SK-N-SH treated with all-trans-retinoic acid at 6 μM for 48 hours (cell line): Measurements from ENCODE around the gene COBLL1.

Experiments
- ATAC-seq: fragments of 200-7000 bp; cut with Tn5 transposase; 3 replicates; pipeline ENCODE4 v1.9.1; 2020; ENCODE audit warnings: mild to moderate bottlenecking, moderate library complexity
- ARNTL ChIP-seq: fragments of 450-650 bp; formaldehyde crosslinking; IDR thresholded peaks from 2 replicates; pipeline ENCODE4 v1.5.0; 2020; ENCODE audit warnings: low read depth, mild to moderate bottlenecking, moderate library complexity, borderline replicate concordance
- BACH2 ChIP-seq: fragments of 250-450 bp; sonication (Bioruptor Pico); IDR thresholded peaks from 2 replicates; pipeline ENCODE4 v1.9.0; 2021; ENCODE audit warnings: mild to moderate bottlenecking, borderline replicate concordance
- CREB5 ChIP-seq: fragments of 250-450 bp; sonication (Bioruptor Pico); IDR thresholded peaks from 2 replicates; pipeline ENCODE4 v1.5.1; 2020; ENCODE audit warnings: low read depth, mild to moderate bottlenecking, moderate library complexity
- CSDC2 ChIP-seq: fragments of 250-450 bp; sonication (Bioruptor Pico); IDR thresholded peaks from 2 replicates; pipeline ENCODE4 v1.5.0; 2020; ENCODE audit warnings: mild to moderate bottlenecking, moderate library complexity
- CSRNP3 ChIP-seq: fragments of 250-450 bp; sonication (Bioruptor Pico); IDR thresholded peaks from 2 replicates; pipeline ENCODE4 v1.5.1; 2021; ENCODE audit warnings: mild to moderate bottlenecking, moderate library complexity
- ESRRG ChIP-seq: fragments of 250-450 bp; sonication (Bioruptor Pico); IDR thresholded peaks from 2 replicates; pipeline ENCODE4 v1.6.1; 2021; ENCODE audit warnings: mild to moderate bottlenecking
- GLIS3 ChIP-seq: fragments of 250-450 bp; sonication (Bioruptor Pico); IDR thresholded peaks from 2 replicates; pipeline ENCODE4 v1.5.0; 2020; ENCODE audit warnings: mild to moderate bottlenecking, moderate library complexity
- ISL1 ChIP-seq: fragments of 250-450 bp; sonication (Bioruptor Pico); IDR thresholded peaks from 2 replicates; pipeline ENCODE4 v2.1.2; 2022; ENCODE audit warnings: mild to moderate bottlenecking, moderate library complexity
- OSR1 ChIP-seq: fragments of 250-450 bp; sonication (Bioruptor Pico); IDR thresholded peaks from 2 replicates; pipeline ENCODE4 v1.8.0; 2022; ENCODE audit warnings: moderate library complexity, mild to moderate bottlenecking, inconsistent platforms
- POU6F1 ChIP-seq: fragments of 250-450 bp; sonication (Bioruptor Pico); IDR thresholded peaks from 2 replicates; pipeline ENCODE4 v1.8.0; 2021; ENCODE audit warnings: low read depth, mild to moderate bottlenecking, moderate library complexity, borderline replicate concordance
- PPARA ChIP-seq: fragments of 250-450 bp; sonication (Bioruptor Pico); IDR thresholded peaks from 2 replicates; pipeline ENCODE4 v1.5.0; 2020; ENCODE audit warnings: mild to moderate bottlenecking, borderline replicate concordance
- RARB ChIP-seq: fragments of 250-450 bp; sonication (Bioruptor Pico); IDR thresholded peaks from 2 replicates; pipeline ENCODE4 v1.8.0; 2021; ENCODE audit warnings: mild to moderate bottlenecking, moderate library complexity
- SNAI2 ChIP-seq: fragments of 250-450 bp; sonication (Bioruptor Pico); IDR thresholded peaks from 2 replicates; pipeline ENCODE4 v1.5.0; 2020; ENCODE audit warnings: mild to moderate bottlenecking, moderate library complexity
- TCF4 ChIP-seq: fragments of 250-450 bp; sonication (Bioruptor Pico); IDR thresholded peaks from 2 replicates; pipeline ENCODE4 v1.8.0; 2021; ENCODE audit warnings: mild to moderate bottlenecking, moderate library complexity, borderline replicate concordance
- TOX ChIP-seq: fragments of 250-450 bp; sonication (Bioruptor Pico); IDR thresholded peaks from 2 replicates; pipeline ENCODE4 v1.8.0; 2021; ENCODE audit warnings: mild to moderate bottlenecking, moderate library complexity, borderline replicate concordance
- TSHZ2 ChIP-seq: fragments of 250-450 bp; sonication (Bioruptor Pico); IDR thresholded peaks from 2 replicates; pipeline ENCODE4 v1.5.0; 2020; ENCODE audit warnings: mild to moderate bottlenecking, moderate library complexity
- ZFP3 ChIP-seq: fragments of 250-450 bp; sonication (Bioruptor Pico); IDR thresholded peaks from 2 replicates; pipeline ENCODE4 v1.5.0; 2020; ENCODE audit warnings: mild to moderate bottlenecking, moderate library complexity
- ZFP30 ChIP-seq: fragments of 450-650 bp; formaldehyde crosslinking; IDR thresholded peaks from 2 replicates; pipeline ENCODE4 v1.5.0; 2022; ENCODE audit warnings: mild to moderate bottlenecking, moderate library complexity
- ZNF565 ChIP-seq: fragments of 450-650 bp; formaldehyde crosslinking; conservative IDR thresholded peaks from 2 replicates; pipeline ENCODE4 v1.5.0; 2020; ENCODE audit warnings: low read depth, mild to moderate bottlenecking, moderate library complexity
- ZNF8 ChIP-seq: fragments of 450-650 bp; formaldehyde crosslinking; IDR thresholded peaks from 2 replicates; pipeline ENCODE4 v1.5.0; 2020; ENCODE audit warnings: mild to moderate bottlenecking, moderate library complexity

COBLL1 gene

GRCh38 chr2:164735309-164735919 lies 106.2 kb downstream of the COBLL1 start:
- no peak for TF ChIP-seq POU6F1
- no peak for TF ChIP-seq TSHZ2 (CRISPR knock-in tag)
- no peak for TF ChIP-seq CSDC2 (CRISPR knock-in tag)
- no peak for TF ChIP-seq RARB
- no peak for TF ChIP-seq ZFP3
- no peak for TF ChIP-seq TOX (CRISPR knock-in tag)
- no peak for TF ChIP-seq BACH2
- TF ChIP-seq ARNTL (CRISPR knock-in tag): no peak
- no peak for TF ChIP-seq ZNF8
- peak; percentile 9; the same call in 1 of the 3 replicates for ATAC-seq

GRCh38 chr2:164734196-164734595 lies 107.4 kb downstream of the COBLL1 start:
- no peak for TF ChIP-seq GLIS3 (CRISPR knock-in tag)
- TF ChIP-seq CREB5: no peak
- no peak for TF ChIP-seq PPARA
- no peak for TF ChIP-seq TOX (CRISPR knock-in tag)
- no peak for TF ChIP-seq ZNF565
- no peak for TF ChIP-seq CSDC2 (CRISPR knock-in tag)
- no peak for TF ChIP-seq CSRNP3 (CRISPR knock-in tag)
- TF ChIP-seq ESRRG (CRISPR knock-in tag): no peak
- TF ChIP-seq SNAI2: no peak
- TF ChIP-seq TSHZ2 (CRISPR knock-in tag): no peak
- TF ChIP-seq ISL1: no peak
- TF ChIP-seq RARB: no peak
- TF ChIP-seq OSR1 (CRISPR knock-in tag): no peak
- TF ChIP-seq ZFP30 (CRISPR knock-in tag): no peak
- TF ChIP-seq TCF4 (CRISPR knock-in tag): no peak
- TF ChIP-seq ZFP3: no peak
- TF ChIP-seq BACH2: no peak
- no peak for ATAC-seq

- TF ChIP-seq TCF4 (CRISPR knock-in tag): no peak
- TF ChIP-seq TOX (CRISPR knock-in tag): no peak
- TF ChIP-seq, all 23 proteins: peak for 0
- ATAC-seq: no peak
Observed at GRCh38 chr2:164725542-164725941, 116.1 kb downstream of the COBLL1 start.
